Fibroblast of skin of right biceps (primary cell): ENCODE results near the gene MAP3K20.
"Not testable (repeated sequence)": the region's sequence is repeated elsewhere in the genome, so short reads cannot be mapped to it uniquely, and the experiment has no call there.

Experiments used
- DNase-seq: peaks from one replicate; pipeline ENCODE4 v3.0.0-alpha.2; 2013

MAP3K20 gene

GRCh38 chr2:173207124-173207523 is 131.5 kb downstream of the MAP3K20 start:
- not testable (repeated sequence) for DNase-seq

GRCh38 chr2:173210270-173211196 is 134.9 kb downstream of the MAP3K20 start:
- DNase-seq, result peak; percentile 94

GRCh38 chr2:173213181-173213580 is 137.5 kb downstream of the MAP3K20 start:
- no peak for DNase-seq

GRCh38 chr2:173214213-173214612 is 138.6 kb downstream of the MAP3K20 start:
- no peak for DNase-seq

- DNase-seq, result no peak
Observed at GRCh38 chr2:173215316-173215715, 139.7 kb downstream of the MAP3K20 start.

GRCh38 chr2:173216051-173216450 is 140.4 kb downstream of the MAP3K20 start:
- DNase-seq, result no peak

GRCh38 chr2:173216668-173217067 is 141.0 kb downstream of the MAP3K20 start:
- no peak for DNase-seq

- DNase-seq, result peak; percentile 43
Observed at GRCh38 chr2:173217116-173217840, 141.6 kb downstream of the MAP3K20 start.

GRCh38 chr2:173218326-173219056 is 142.8 kb downstream of the MAP3K20 start:
- no peak for DNase-seq

- DNase-seq, result no peak
Observed at GRCh38 chr2:173221132-173221695, 145.6 kb downstream of the MAP3K20 start.

- no peak for DNase-seq
Observed at GRCh38 chr2:173221937-173222594, 146.4 kb downstream of the MAP3K20 start.

- no peak for DNase-seq
Observed at GRCh38 chr2:173223871-173224270, 148.2 kb downstream of the MAP3K20 start.

GRCh38 chr2:173226899-173227698 is 151.5 kb downstream of the MAP3K20 start:
- DNase-seq, result no peak

- peak; percentile 53 for DNase-seq
Observed at GRCh38 chr2:173229086-173229485, 153.4 kb downstream of the MAP3K20 start.

GRCh38 chr2:173230181-173230580 is 154.5 kb downstream of the MAP3K20 start:
- no peak for DNase-seq

GRCh38 chr2:173231042-173231441 is 155.4 kb downstream of the MAP3K20 start:
- DNase-seq, result no peak

GRCh38 chr2:173231465-173231864 is 155.8 kb downstream of the MAP3K20 start:
- DNase-seq, result no peak

GRCh38 chr2:173232956-173233744 is 157.5 kb downstream of the MAP3K20 start:
- DNase-seq, result peak; percentile 75

- no peak for DNase-seq
Observed at GRCh38 chr2:173235947-173236803, 160.5 kb downstream of the MAP3K20 start.

GRCh38 chr2:173238385-173238784 is 162.7 kb downstream of the MAP3K20 start:
- no peak for DNase-seq
